ENCODE results near the gene SULT2B1. TPM values are rescaled to one million over a fixed set of nuclear protein-coding genes. Genes with fewer than 3 reads are reported as not detected.

Gene SULT2B1
- total RNA-seq, result 1 to 10 TPM in 1 of 2 donors, not detected in 1; 1.0 TPM

- H3K4me1 ChIP-seq, result peaks cover 26% of the 10 kb centered on the region
- H3K27me3 ChIP-seq, result no peaks in the 10 kb centered on the region
- H3K36me3 ChIP-seq (replicated peaks in 1 of 2; ENCODE audit: insufficient read depth in 1 of 2, low read depth in 2 of 2), result no peaks in the 10 kb centered on the region
- DNase-seq (peak; percentile 54 to 81 (median 76)), ATAC-seq (peak; percentile 66)
- 29 to 39% methylated on average over 18 to 36 of the region's 36 CpGs for WGBS, 2 donors
- peak within 1 kb of the TSS in 2 of 4 donors; percentile 36 to 45 for H3K27ac ChIP-seq
- H3K9me3 ChIP-seq, result no peaks in the 10 kb centered on the region
- H3K4me3 ChIP-seq, result no peak within 1 kb of the TSS
- intact Hi-C loops (cut with DNase I), result no loop called here
- TF ChIP-seq CTCF (IDR thresholded peaks at IDR 0.05) (peak in 1 of 7 experiments; percentile 25), POLR2A (IDR thresholded peaks at IDR 0.05) (no peak)
Measured at GRCh38 chr19:48551437-48552302, at the start of gene SULT2B1. SULT2B1 (plus strand) TSS chr19:48552172; CDS start chr19:48552253, 81 bp downstream.

GRCh38 chr19:48502350-48503018 is 49.5 kb upstream of the SULT2B1 start:
- H3K9me3 ChIP-seq, result no peaks in the 10 kb centered on the region
- no peak overlapping the region for H3K4me3 ChIP-seq
- intact Hi-C loops (cut with DNase I), result no loop called here
- H3K27me3 ChIP-seq, result no peaks in the 10 kb centered on the region
- TF ChIP-seq CTCF (IDR thresholded peaks at IDR 0.05), result no peak
- peak in 2 of 3 donors; percentile 38 to 40 for TF ChIP-seq POLR2A (IDR thresholded peaks at IDR 0.05)
- peak overlapping the region in 3 of 4 donors; percentile 66 to 76 (median 75) for H3K27ac ChIP-seq
- WGBS, 2 donors, result 29 to 65% methylated on average over 4 to 27 of the region's 27 CpGs
- H3K4me1 ChIP-seq, result peaks cover 26% of the 10 kb centered on the region
- no peak for ATAC-seq
- H3K36me3 ChIP-seq (replicated peaks in 1 of 2; ENCODE audit: insufficient read depth in 1 of 2, low read depth in 2 of 2), result no peaks in the 10 kb centered on the region
- DNase-seq, result no peak

- Histone ChIP-seq H3K4me3 (no peak overlapping the region), H3K27me3 (no peaks in the 10 kb centered on the region), H3K27ac (no peak overlapping the region), H3K4me1 (peaks cover 13% of the 10 kb centered on the region), H3K9me3 (no peaks in the 10 kb centered on the region), H3K36me3 (replicated peaks in 1 of 2; ENCODE audit: insufficient read depth in 1 of 2, low read depth in 2 of 2) (no peaks in the 10 kb centered on the region)
- intact Hi-C loops (cut with DNase I), result no loop called here
- DNase-seq (no peak), ATAC-seq (no peak)
- TF ChIP-seq POLR2A (IDR thresholded peaks at IDR 0.05) (no peak), CTCF (IDR thresholded peaks at IDR 0.05) (peak in 5 of 7 experiments; percentile 12 to 38 (median 32))
- WGBS, 2 donors, result 77 to 87% methylated on average over 5 of the region's 5 CpGs
Measured at GRCh38 chr19:48506138-48506733, 45.7 kb upstream of the SULT2B1 start.

- ATAC-seq, result no peak
- 83 to 86% methylated on average over 7 of the region's 7 CpGs for WGBS, 2 donors
- H3K27ac ChIP-seq, result no peak overlapping the region
- DNase-seq, result no peak
- intact Hi-C loops (cut with DNase I), result no loop called here
- H3K27me3 ChIP-seq, result peaks cover 0 to 4% of the 10 kb centered on the region in 2 donors
- no peak overlapping the region for H3K4me3 ChIP-seq
- TF ChIP-seq POLR2A (IDR thresholded peaks at IDR 0.05), result no peak
- no peak for TF ChIP-seq CTCF (IDR thresholded peaks at IDR 0.05)
- peaks cover 8% of the 10 kb centered on the region for H3K4me1 ChIP-seq
- H3K9me3 ChIP-seq, result no peaks in the 10 kb centered on the region
- H3K36me3 ChIP-seq (replicated peaks in 1 of 2; ENCODE audit: insufficient read depth in 1 of 2, low read depth in 2 of 2), result no peaks in the 10 kb centered on the region
Measured at GRCh38 chr19:48507911-48508439, 44.0 kb upstream of the SULT2B1 start.

All from body of pancreas (tissue), 4 donors.